ENCODE measurements around the gene ECE1. TPM values are rescaled to one million over a fixed set of nuclear protein-coding genes. Genes with fewer than 3 reads are reported as not detected.
"Not testable (repeated sequence)": the region's sequence is repeated elsewhere in the genome, so short reads cannot be mapped to it uniquely, and the experiment has no call there.

Gene ECE1
- total RNA-seq, 2 donors from 2014 or later, result 66.2 to 138 TPM

- ATAC-seq (no peak), DNase-seq (no peak)
- intact Hi-C loops (cut with DNase I), result no loop called here
Measured at GRCh38 chr1:21245688-21246229, 44.5 kb downstream of the ECE1 start.

GRCh38 chr1:21244986-21245687 is 45.1 kb downstream of the ECE1 start:
- ATAC-seq, result no peak
- intact Hi-C loops (cut with DNase I), result no loop called here
- DNase-seq, result no peak

- ATAC-seq (no peak), DNase-seq (no peak)
- intact Hi-C loops (cut with DNase I), result no loop called here
Measured at GRCh38 chr1:21244154-21244553, 46.1 kb downstream of the ECE1 start.

GRCh38 chr1:21242846-21243245 is 47.4 kb downstream of the ECE1 start:
- intact Hi-C loops (cut with DNase I), result no loop called here
- ATAC-seq (no peak), DNase-seq (no peak)

- intact Hi-C loops (cut with DNase I), result no loop called here
- no peak for DNase-seq
- ATAC-seq, result no peak
Measured at GRCh38 chr1:21241771-21242581, 48.3 kb downstream of the ECE1 start.

- intact Hi-C loops (cut with DNase I), result no loop called here
- ATAC-seq (no peak), DNase-seq (no peak)
Measured at GRCh38 chr1:21240706-21241105, 49.6 kb downstream of the ECE1 start.

- intact Hi-C loops (cut with DNase I), result loop anchor here in 1 of 2 donors (5.0 kb wide), 1 partner anchor 113 kb away; no protein-coding TSS in a partner anchor
- DNase-seq (no peak), ATAC-seq (no peak)
Measured at GRCh38 chr1:21239221-21239620, 51.0 kb downstream of the ECE1 start.

- ATAC-seq (peak in 1 of 2 donors; percentile 28), DNase-seq (no peak)
- intact Hi-C loops (cut with DNase I), result loop anchor here in 1 of 2 donors (5.0 kb wide), 1 partner anchor 114 kb away; no protein-coding TSS in a partner anchor
Measured at GRCh38 chr1:21238141-21238800, 52.0 kb downstream of the ECE1 start.

GRCh38 chr1:21237446-21238088 is 52.7 kb downstream of the ECE1 start:
- ATAC-seq, result peak; percentile 82 to 89
- DNase-seq, result peak; percentile 52
- intact Hi-C loops (cut with DNase I), result loop anchor here in 1 of 2 donors (5.0 kb wide), 1 partner anchor 115 kb away; no protein-coding TSS in a partner anchor

- ATAC-seq (no peak), DNase-seq (no peak)
- intact Hi-C loops (cut with DNase I), result loop anchor here in 1 of 2 donors (5.0 kb wide), 1 partner anchor 116 kb away; no protein-coding TSS in a partner anchor
Measured at GRCh38 chr1:21236178-21236577, 54.1 kb downstream of the ECE1 start.

GRCh38 chr1:21234779-21235178 is 55.5 kb downstream of the ECE1 start:
- intact Hi-C loops (cut with DNase I), result loop anchor here in 1 of 2 donors (5.0 kb wide), 1 partner anchor 118 kb away; no protein-coding TSS in a partner anchor
- no peak for DNase-seq
- no peak for ATAC-seq

GRCh38 chr1:21233490-21233889 is 56.8 kb downstream of the ECE1 start:
- DNase-seq (no peak), ATAC-seq (no peak)
- intact Hi-C loops (cut with DNase I), result loop anchor here in 1 of 2 donors (2.0 kb wide), 1 partner anchor 135 kb away; no protein-coding TSS in a partner anchor

GRCh38 chr1:21232044-21232443 is 58.2 kb downstream of the ECE1 start:
- peak; percentile 67 to 69 for ATAC-seq
- no peak for DNase-seq
- intact Hi-C loops (cut with DNase I), result loop anchor here (1.0 to 2.0 kb wide), 2 partner anchors 136 to 137 kb away; no protein-coding TSS in a partner anchor

- DNase-seq (no peak), ATAC-seq (no peak)
- intact Hi-C loops (cut with DNase I), result loop anchor here in 1 of 2 donors (10.0 kb wide), 2 partner anchors 265 to 435 kb away; partner anchors contain the start of gene RAP1GAP
Measured at GRCh38 chr1:21229246-21230000, 60.8 kb downstream of the ECE1 start.

GRCh38 chr1:21228224-21228623 is 62.0 kb downstream of the ECE1 start:
- intact Hi-C loops (cut with DNase I), result loop anchor here in 1 of 2 donors (10.0 kb wide), 2 partner anchors 267 to 437 kb away; partner anchors contain the start of gene RAP1GAP
- ATAC-seq, DNase-seq: not testable (repeated sequence)

GRCh38 chr1:21225065-21225464 is 65.2 kb downstream of the ECE1 start:
- DNase-seq, result no peak
- no peak for ATAC-seq
- intact Hi-C loops (cut with DNase I), result loop anchor here in 1 of 2 donors (10.0 kb wide), 2 partner anchors 270 to 440 kb away; partner anchors contain the start of gene RAP1GAP

GRCh38 chr1:21220815-21221214 is 69.4 kb downstream of the ECE1 start:
- intact Hi-C loops (cut with DNase I), result loop anchor here in 1 of 2 donors (10.0 kb wide), 2 partner anchors 274 to 444 kb away; partner anchors contain the start of gene RAP1GAP
- DNase-seq (no peak), ATAC-seq (peak in 1 of 2 donors; percentile 17)

Measured in left cardiac atrium (tissue), 4 donors.